Measurements from ENCODE around the gene ROMO1. TPM values are rescaled to one million over a fixed set of nuclear protein-coding genes. Genes with fewer than 3 reads are reported as not detected.

The ROMO1 gene
- total and polyA plus RNA-seq, 12 donors: 50.1 to 1,321 (median 282) TPM

- intact Hi-C loops (cut with DNase I): no loop called here
- peaks cover 10 to 49% of the 10 kb centered on the region in 2 donors for H3K4me1 ChIP-seq (replicated peaks in 1 of 2)
- no peaks in the 10 kb centered on the region for H3K9me3 ChIP-seq (replicated peaks in 1 of 3)
- H3K27ac ChIP-seq: no peak overlapping the region
- no peak overlapping the region for H3K4me3 ChIP-seq
- no peak for TF ChIP-seq POLR2A (IDR thresholded peaks at IDR 0.05)
- TF ChIP-seq, protein P1, sequence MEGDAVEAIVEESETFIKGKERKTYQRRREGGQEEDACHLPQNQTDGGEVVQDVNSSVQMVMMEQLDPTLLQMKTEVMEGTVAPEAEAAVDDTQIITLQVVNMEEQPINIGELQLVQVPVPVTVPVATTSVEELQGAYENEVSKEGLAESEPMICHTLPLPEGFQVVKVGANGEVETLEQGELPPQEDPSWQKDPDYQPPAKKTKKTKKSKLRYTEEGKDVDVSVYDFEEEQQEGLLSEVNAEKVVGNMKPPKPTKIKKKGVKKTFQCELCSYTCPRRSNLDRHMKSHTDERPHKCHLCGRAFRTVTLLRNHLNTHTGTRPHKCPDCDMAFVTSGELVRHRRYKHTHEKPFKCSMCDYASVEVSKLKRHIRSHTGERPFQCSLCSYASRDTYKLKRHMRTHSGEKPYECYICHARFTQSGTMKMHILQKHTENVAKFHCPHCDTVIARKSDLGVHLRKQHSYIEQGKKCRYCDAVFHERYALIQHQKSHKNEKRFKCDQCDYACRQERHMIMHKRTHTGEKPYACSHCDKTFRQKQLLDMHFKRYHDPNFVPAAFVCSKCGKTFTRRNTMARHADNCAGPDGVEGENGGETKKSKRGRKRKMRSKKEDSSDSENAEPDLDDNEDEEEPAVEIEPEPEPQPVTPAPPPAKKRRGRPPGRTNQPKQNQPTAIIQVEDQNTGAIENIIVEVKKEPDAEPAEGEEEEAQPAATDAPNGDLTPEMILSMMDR (IDR thresholded peaks at IDR 0.05): no peak
- no peaks in the 10 kb centered on the region for H3K27me3 ChIP-seq
- WGBS, 4 donors: 85 to 88% (median 87%) methylated on average over 7 of the region's 7 CpGs
- peaks cover 0 to 46% of the 10 kb centered on the region in 2 donors for H3K36me3 ChIP-seq (replicated peaks in 1 of 2)
- DNase-seq: no peak
These were observed 1.5 kb downstream of the ROMO1 start for GRCh38 chr20:35700625-35701148.

DNA sequence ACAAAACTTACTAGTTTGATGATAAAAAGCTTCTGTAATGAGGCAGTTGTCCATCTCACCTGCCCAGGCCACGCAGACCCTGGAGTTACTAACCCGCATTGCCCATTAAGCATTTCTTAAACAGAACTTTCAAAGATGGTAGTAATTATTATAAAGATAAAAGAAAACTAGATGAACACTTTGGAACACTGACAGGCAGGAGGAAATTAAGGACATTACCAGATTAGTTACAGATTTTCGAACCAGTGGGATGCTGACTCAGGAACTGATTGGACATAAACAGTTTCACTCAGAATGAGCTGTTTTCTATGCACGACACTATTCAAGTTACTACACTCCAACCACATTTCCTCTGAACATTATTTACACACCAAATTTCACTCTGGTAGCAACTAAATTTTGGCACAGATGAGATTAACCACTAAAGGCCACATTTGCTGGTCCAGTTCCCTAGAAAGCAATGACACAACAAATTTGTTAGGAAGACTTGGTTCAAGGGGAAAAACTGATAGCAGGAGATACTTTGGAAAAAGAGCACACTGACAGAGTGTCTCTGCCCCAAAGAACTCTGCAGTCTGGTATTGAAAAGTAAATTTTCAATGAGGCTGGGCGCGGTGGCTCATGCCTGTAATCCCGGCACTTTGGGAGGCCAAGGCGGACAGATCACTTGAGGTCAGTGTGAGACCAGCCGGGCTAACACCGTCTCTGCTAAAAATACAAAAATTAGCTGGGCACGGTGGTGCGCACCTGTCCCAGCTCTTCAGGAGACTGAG, 3.0 kb downstream of the ROMO1 start:
- H3K4me3 ChIP-seq: no peak overlapping the region
- intact Hi-C loops (cut with DNase I): no loop called here
- 78 to 82% (median 80%) methylated on average over 12 of the region's 12 CpGs for WGBS, 4 donors
- TF ChIP-seq, protein P1 (IDR thresholded peaks at IDR 0.05): no peak
- no peak for TF ChIP-seq POLR2A (IDR thresholded peaks at IDR 0.05)
- DNase-seq: no peak
- no peaks in the 10 kb centered on the region for H3K27me3 ChIP-seq
- H3K27ac ChIP-seq: peak overlapping the region in 1 of 5 donors; percentile 3
- no peaks in the 10 kb centered on the region for H3K9me3 ChIP-seq (replicated peaks in 1 of 3)
- H3K4me1 ChIP-seq (replicated peaks in 1 of 2): peaks cover 10 to 48% of the 10 kb centered on the region in 2 donors
- H3K36me3 ChIP-seq (replicated peaks in 1 of 2): peaks cover 0 to 62% of the 10 kb centered on the region in 2 donors

DNA sequence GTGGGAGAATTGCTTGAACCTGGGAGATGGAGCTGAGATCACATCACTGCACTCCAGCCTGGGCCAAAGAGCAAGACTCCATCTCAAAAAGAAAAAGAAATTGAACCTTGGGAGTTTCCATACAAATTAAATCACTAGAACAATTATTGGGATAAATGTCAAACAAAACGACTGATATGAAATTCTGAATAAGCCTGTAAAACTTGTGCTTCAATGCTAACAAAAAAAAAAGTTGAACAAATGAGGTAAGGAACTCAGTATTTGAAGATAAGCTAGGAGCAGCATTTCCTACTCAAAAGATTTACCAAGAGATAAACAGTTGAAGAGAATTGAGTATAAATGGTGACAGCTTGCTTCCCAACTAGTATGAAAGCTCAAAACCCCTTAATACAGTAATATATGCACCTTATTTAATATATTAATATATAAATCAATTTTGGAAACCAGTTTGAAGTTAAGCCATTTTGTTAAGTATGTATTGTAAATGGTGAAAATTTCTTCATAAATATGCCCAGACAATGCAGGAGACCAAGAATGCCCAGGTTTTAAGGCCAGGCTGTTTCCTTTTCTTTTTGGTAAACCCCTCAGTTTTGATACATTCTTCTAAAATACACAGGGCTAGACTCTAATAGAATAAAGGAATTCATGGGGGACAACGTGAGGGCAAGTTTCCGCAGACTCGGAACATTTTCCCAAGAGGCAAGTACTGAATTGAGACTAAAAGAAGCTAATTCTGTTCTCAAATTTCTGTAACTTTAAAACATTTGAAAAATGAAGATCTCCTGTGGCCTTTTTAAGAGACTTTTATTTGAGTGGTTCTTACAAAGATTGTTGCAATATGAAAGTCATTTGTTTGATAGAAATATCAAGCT, 3.9 kb downstream of the ROMO1 start:
- intact Hi-C loops (cut with DNase I): no loop called here
- no peaks in the 10 kb centered on the region for H3K9me3 ChIP-seq (replicated peaks in 1 of 3)
- 65 to 73% (median 70%) methylated on average over 4 of the region's 4 CpGs for WGBS, 4 donors
- H3K27ac ChIP-seq: peak overlapping the region in 1 of 5 donors; percentile 3
- no peak overlapping the region for H3K4me3 ChIP-seq
- H3K36me3 ChIP-seq (replicated peaks in 1 of 2): peaks cover 0 to 70% of the 10 kb centered on the region in 2 donors
- DNase-seq: no peak
- H3K4me1 ChIP-seq (replicated peaks in 1 of 2): peaks cover 6 to 46% of the 10 kb centered on the region in 2 donors
- H3K27me3 ChIP-seq: no peaks in the 10 kb centered on the region
- TF ChIP-seq, protein P1 (IDR thresholded peaks at IDR 0.05): no peak
- TF ChIP-seq POLR2A (IDR thresholded peaks at IDR 0.05): no peak

All from adrenal gland (tissue), 12 donors.